Mucosa of descending colon (tissue), 3 donors: ENCODE measurements around the gene LZTR1. TPM values are rescaled to one million over a fixed set of nuclear protein-coding genes. Genes with fewer than 3 reads are reported as not detected.

ENCODE experiments used
- ATAC-seq: fragments of 200-7000 bp; cut with Tn5 transposase; one replicate; pipeline ENCODE4 v1.9.1; 2020; ENCODE audit warnings: mild to moderate bottlenecking, moderate library complexity
- DNase-seq, 3 donors: peaks; one replicate each; pipeline ENCODE4 v3.0.0-alpha.2; 2020
- H3K36me3 ChIP-seq: fragments of 200-600 bp; one replicate; pipeline ENCODE4 v1.8.0; 2021; ENCODE audit warnings: low read depth, mild to moderate bottlenecking
- H3K4me1 ChIP-seq: fragments of 200-600 bp; one replicate; pipeline ENCODE4 v1.8.0; 2021; ENCODE audit warnings: low read depth, mild to moderate bottlenecking
- H3K4me3 ChIP-seq: fragments of 200-600 bp; one replicate; pipeline ENCODE4 v1.8.0; 2021; ENCODE audit warnings: mild to moderate bottlenecking
- H3K9me3 ChIP-seq: fragments of 200-600 bp; one replicate; pipeline ENCODE4 v1.8.0; 2021; ENCODE audit warnings: mild to moderate bottlenecking
- CTCF ChIP-seq: fragments of 200-600 bp; IDR thresholded peaks from one replicate; pipeline ENCODE4 v1.8.0; 2022; ENCODE audit warnings: antibody characterized with exemption, mild to moderate bottlenecking
- intact Hi-C, 2 donors: fragments of 100-400 bp; cut with DNase I in 1 of 2; cut with micrococcal nuclease in 1 of 2; formaldehyde crosslinking; loops; one replicate each; pipeline versions ENCODE4 v1.11.0 to v1.11.1; 2022; cut with DNase I, micrococcal nuclease
- total RNA-seq, 3 donors: library from RNA; stranded (reverse); fragmentation: NEBNext Ultra II Directional in 2 of 3; extraction: Animal tissue kit (Norgen Biotek cat#: 25700) in 2 of 3; gene quantifications; one replicate each; pipeline versions ENCODE4 v1.2.1 to v1.2.4, GENCODE V29; 2021 to 2023
- donor health status: DM: no; HTN: no; CAD: no; lungs with moderate emphysema.
- donor health status: DM: no; HTN: no; CAD: no.
- donor health status: DM: no; HTN: yes; CAD: no.

The LZTR1 gene
- total RNA-seq, 3 donors from 2014 or later, result 42.9 to 71.3 (median 43.6) TPM

GRCh38 chr22:21029486-21030025 is 47.5 kb downstream of the LZTR1 start:
- Histone ChIP-seq H3K4me3 (no peak overlapping the region), H3K9me3 (no peaks in the 10 kb centered on the region), H3K36me3 (no peaks in the 10 kb centered on the region), H3K4me1 (peaks cover 8% of the 10 kb centered on the region)
- ATAC-seq (no peak), DNase-seq (no peak)
- intact Hi-C loops, result no loop called here
- TF ChIP-seq CTCF, result no peak

- no peak for DNase-seq
- intact Hi-C loops, result no loop called here
- no peak for ATAC-seq
Observed at GRCh38 chr22:21030032-21030431, 47.9 kb downstream of the LZTR1 start.

GRCh38 chr22:21030621-21031544 is 48.8 kb downstream of the LZTR1 start:
- intact Hi-C loops, result no loop called here
- no peak overlapping the region for H3K4me3 ChIP-seq
- H3K9me3 ChIP-seq, result no peaks in the 10 kb centered on the region
- ATAC-seq, result no peak
- H3K4me1 ChIP-seq, result peaks cover 8% of the 10 kb centered on the region
- TF ChIP-seq CTCF, result no peak
- DNase-seq, result peak in 1 of 3 donors; percentile 36
- H3K36me3 ChIP-seq, result no peaks in the 10 kb centered on the region

More at GRCh38 chr22:21030032-21030431, 47.9 kb downstream of the LZTR1 start:
- H3K4me1 ChIP-seq, result peaks cover 8% of the 10 kb centered on the region
- no peaks in the 10 kb centered on the region for H3K9me3 ChIP-seq
- no peak for TF ChIP-seq CTCF
- H3K36me3 ChIP-seq, result no peaks in the 10 kb centered on the region
- no peak overlapping the region for H3K4me3 ChIP-seq

- DNase-seq (peak in 1 of 3 donors; percentile 41), ATAC-seq (no peak)
- Histone ChIP-seq H3K4me3 (no peak overlapping the region), H3K36me3 (no peaks in the 10 kb centered on the region), H3K4me1 (peaks cover 8% of the 10 kb centered on the region), H3K9me3 (no peaks in the 10 kb centered on the region)
- TF ChIP-seq CTCF, result no peak
- intact Hi-C loops, result no loop called here
Observed at GRCh38 chr22:21031545-21032036, 49.5 kb downstream of the LZTR1 start.

GRCh38 chr22:21032037-21032867 is 50.2 kb downstream of the LZTR1 start, which contains the start of gene SLC7A4:
Gene SLC7A4, minus strand, starts transcription at chr22:21032561. Its CDS starts 749 bp downstream, at chr22:21031812.
- intact Hi-C loops, result no loop called here
- Histone ChIP-seq H3K36me3 (no peaks in the 10 kb centered on the region), H3K9me3 (no peaks in the 10 kb centered on the region), H3K4me1 (peaks cover 8% of the 10 kb centered on the region), H3K4me3 (no peak within 1 kb of the TSS)
- ATAC-seq (peak; percentile 79), DNase-seq (peak in 1 of 3 donors; percentile 50)
- TF ChIP-seq CTCF, result no peak
